ENCODE measurements around the gene SERPINA1.
"Not testable (repeated sequence)": the region's sequence is repeated elsewhere in the genome, so short reads cannot be mapped to it uniquely, and the experiment has no call there.

SERPINA1 gene

GRCh38 chr14:94346841-94347240, 41.6 kb downstream of the SERPINA1 start:
- Mint-ChIP-seq H3K4me1 (no peaks in the 10 kb centered on the region), H3K36me3 (ENCODE audit: low read depth) (no peaks in the 10 kb centered on the region), H3K9me3 (peaks cover 11% of the 10 kb centered on the region), H3K27me3 (ENCODE audit: low read depth, poor library complexity) (peaks cover 34% of the 10 kb centered on the region), H3K4me3 (no peak overlapping the region), H3K27ac (no peak overlapping the region)
- DNase-seq = no peak
- no peak for TF ChIP-seq CTCF (IDR thresholded peaks at IDR 0.05)

- not testable (repeated sequence) for H3K36me3 Mint-ChIP-seq (ENCODE audit: low read depth); H3K9me3 Mint-ChIP-seq; H3K4me1 Mint-ChIP-seq; H3K27ac Mint-ChIP-seq; H3K4me3 Mint-ChIP-seq; DNase-seq
- peaks cover 34% of the 10 kb centered on the region for H3K27me3 Mint-ChIP-seq (ENCODE audit: low read depth, poor library complexity)
Observed at GRCh38 chr14:94346065-94346786, 42.2 kb downstream of the SERPINA1 start.

GRCh38 chr14:94345344-94346064, 42.9 kb downstream of the SERPINA1 start:
- Mint-ChIP-seq H3K27ac (no peak overlapping the region), H3K4me3 (no peak overlapping the region)
- no peak for DNase-seq

GRCh38 chr14:94344389-94344788, 44.0 kb downstream of the SERPINA1 start:
- H3K27ac Mint-ChIP-seq = no peak overlapping the region
- H3K4me1 Mint-ChIP-seq = no peaks in the 10 kb centered on the region
- H3K27me3 Mint-ChIP-seq (ENCODE audit: low read depth, poor library complexity) = peaks cover 28% of the 10 kb centered on the region
- DNase-seq = no peak
- H3K4me3 Mint-ChIP-seq = no peak overlapping the region
- TF ChIP-seq CTCF (IDR thresholded peaks at IDR 0.05) = no peak
- H3K9me3 Mint-ChIP-seq = peaks cover 7% of the 10 kb centered on the region
- H3K36me3 Mint-ChIP-seq (ENCODE audit: low read depth) = no peaks in the 10 kb centered on the region

More at GRCh38 chr14:94345344-94346064, 42.9 kb downstream of the SERPINA1 start:
- H3K27me3 Mint-ChIP-seq (ENCODE audit: low read depth, poor library complexity) = peaks cover 38% of the 10 kb centered on the region
- peaks cover 7% of the 10 kb centered on the region for H3K9me3 Mint-ChIP-seq
- no peaks in the 10 kb centered on the region for H3K4me1 Mint-ChIP-seq
- no peak for TF ChIP-seq CTCF (IDR thresholded peaks at IDR 0.05)
- H3K36me3 Mint-ChIP-seq (ENCODE audit: low read depth) = no peaks in the 10 kb centered on the region

GRCh38 chr14:94343238-94344005, 45.0 kb downstream of the SERPINA1 start:
- H3K27me3 Mint-ChIP-seq (ENCODE audit: low read depth, poor library complexity) = peaks cover 19% of the 10 kb centered on the region
- H3K4me3 Mint-ChIP-seq = no peak overlapping the region
- DNase-seq = no peak
- H3K36me3 Mint-ChIP-seq (ENCODE audit: low read depth) = no peaks in the 10 kb centered on the region
- no peak overlapping the region for H3K27ac Mint-ChIP-seq
- no peaks in the 10 kb centered on the region for H3K4me1 Mint-ChIP-seq
- TF ChIP-seq CTCF (IDR thresholded peaks at IDR 0.05) = no peak
- peaks cover 4% of the 10 kb centered on the region for H3K9me3 Mint-ChIP-seq

- Mint-ChIP-seq H3K27me3 (ENCODE audit: low read depth, poor library complexity) (peaks cover 19% of the 10 kb centered on the region), H3K4me3 (no peak overlapping the region), H3K27ac (no peak overlapping the region), H3K4me1 (no peaks in the 10 kb centered on the region), H3K9me3 (peaks cover 9% of the 10 kb centered on the region), H3K36me3 (ENCODE audit: low read depth) (no peaks in the 10 kb centered on the region)
- DNase-seq = no peak
- no peak for TF ChIP-seq CTCF (IDR thresholded peaks at IDR 0.05)
Observed at GRCh38 chr14:94342334-94342934, 46.0 kb downstream of the SERPINA1 start.

Data from nephron progenitor cell (in vitro differentiated cells).